Spinal cord (tissue), 10 donors: Measurements from ENCODE around the gene LIPT1. TPM values are rescaled to one million over a fixed set of nuclear protein-coding genes. Genes with fewer than 3 reads are reported as not detected.

Experiments
- DNase-seq, 6 donors: peaks; one replicate each; pipeline versions ENCODE4 v3.0.0 to v3.0.0-alpha.2; 2013 to 2015; ENCODE audit warnings: low spot score in 6 of 6, low read depth in 4 of 6
- H3K27ac ChIP-seq: one replicate; pipeline ENCODE4 v1.5.1; 2013; ENCODE audit warnings: low read depth, low read length, control low read depth
- H3K27me3 ChIP-seq: one replicate; pipeline ENCODE4 v1.6.1; 2013; ENCODE audit warnings: low read length; ENCODE audit not compliant: control insufficient read depth, insufficient read depth
- H3K36me3 ChIP-seq: one replicate; pipeline ENCODE4 v1.6.1; 2013; ENCODE audit warnings: low read length; ENCODE audit not compliant: control insufficient read depth, insufficient read depth
- H3K4me1 ChIP-seq: one replicate; pipeline ENCODE4 v1.6.1; 2013; ENCODE audit warnings: low read length; ENCODE audit not compliant: control insufficient read depth, insufficient read depth
- H3K4me3 ChIP-seq: one replicate; pipeline ENCODE4 v1.5.1; 2013; ENCODE audit warnings: low read depth, low read length, control low read depth
- H3K9me3 ChIP-seq: one replicate; pipeline ENCODE4 v1.6.1; 2013; ENCODE audit warnings: low read length; ENCODE audit not compliant: control insufficient read depth, insufficient read depth
- WGBS: methylation state at CpG from one replicate; pipeline ENCODE4 v1.1.5; 2013; ENCODE audit warnings: missing lambda C conversion rate; ENCODE audit not compliant: insufficient coverage; 5-methylcytosine and 5-hydroxymethylcytosine counted together
- polyA plus RNA-seq, 2 donors: library from polyadenylated mRNA; unstranded; fragments of 120-200 nt; gene quantifications; one replicate each; pipeline ENCODE4 v1.2.1, GENCODE V29; 2013; ENCODE audit not compliant: insufficient read length in 2 of 2
- total RNA-seq, 2 donors: library from RNA; depleted of rRNA in 1 of 2; stranded (reverse); fragments of 120-200 nt in 1 of 2; fragments of >200 nt in 1 of 2; gene quantifications; one replicate each; pipeline versions ENCODE4 v1.2.3 to v1.2.4, GENCODE V29; 2013 to 2014
- donor health status: healthy.

LIPT1 gene
- total and polyA plus RNA-seq, 4 donors, result 7.5 to 11.8 (median 10.2) TPM

GRCh38 chr2:99140860-99141109 lies 14.0 kb upstream of the LIPT1 start:
- Histone ChIP-seq H3K9me3 (no peaks in the 10 kb centered on the region), H3K27me3 (no peaks in the 10 kb centered on the region), H3K27ac (peak overlapping the region; percentile 81), H3K4me1 (peaks cover 6% of the 10 kb centered on the region), H3K4me3 (peak overlapping the region; percentile 91), H3K36me3 (peaks cover 2% of the 10 kb centered on the region)
- peak in 2 of 6 donors; percentile 21 to 33 for DNase-seq
- WGBS, result 0% methylated on average over 21 of the region's 21 CpGs

- H3K4me3 ChIP-seq, result peak within 1 kb of the TSS; percentile 91
Observed at GRCh38 chr2:99141110-99142108, 13.4 kb upstream of the LIPT1 start, which contains the start of gene C2orf15. Gene C2orf15 (plus strand): TSS chr2:99141707. CDS start chr2:99150559, 8,852 bp downstream.

GRCh38 chr2:99150706-99151105 lies 4.1 kb upstream of the LIPT1 start:
- no peak overlapping the region for H3K27ac ChIP-seq
- no CpG with 5 or more reads among the region's 1 CpG for WGBS
- H3K27me3 ChIP-seq, result no peaks in the 10 kb centered on the region
- H3K4me3 ChIP-seq, result no peak overlapping the region
- DNase-seq, result no peak
- H3K36me3 ChIP-seq, result no peaks in the 10 kb centered on the region
- no peaks in the 10 kb centered on the region for H3K9me3 ChIP-seq
- peaks cover 6% of the 10 kb centered on the region for H3K4me1 ChIP-seq

More at GRCh38 chr2:99141110-99142108, 13.4 kb upstream of the LIPT1 start, which contains the start of gene C2orf15:
- under 1% methylated on average over 84 of the region's 84 CpGs for WGBS
- Histone ChIP-seq H3K27ac (peak within 1 kb of the TSS; percentile 81), H3K36me3 (peaks cover 2% of the 10 kb centered on the region), H3K9me3 (no peaks in the 10 kb centered on the region), H3K4me1 (peaks cover 6% of the 10 kb centered on the region), H3K27me3 (no peaks in the 10 kb centered on the region)
- peak; percentile 78 to 99 (median 88) for DNase-seq

- WGBS, result 94% methylated on average over 6 of the region's 7 CpGs
- Histone ChIP-seq H3K36me3 (no peaks in the 10 kb centered on the region), H3K9me3 (no peaks in the 10 kb centered on the region), H3K4me1 (peaks cover 6% of the 10 kb centered on the region), H3K4me3 (no peak overlapping the region), H3K27ac (no peak overlapping the region), H3K27me3 (no peaks in the 10 kb centered on the region)
- no peak for DNase-seq
Observed at GRCh38 chr2:99152199-99152895, 2.4 kb upstream of the LIPT1 start.

- Histone ChIP-seq H3K4me1 (peaks cover 6% of the 10 kb centered on the region), H3K27ac (peak overlapping the region; percentile 81), H3K9me3 (no peaks in the 10 kb centered on the region), H3K36me3 (peaks cover 4% of the 10 kb centered on the region), H3K4me3 (peak overlapping the region; percentile 88), H3K27me3 (no peaks in the 10 kb centered on the region)
- WGBS, result 59% methylated on average over 9 of the region's 12 CpGs
- no peak for DNase-seq
Observed at GRCh38 chr2:99153921-99154604, 704 bp upstream of the LIPT1 start.

- DNase-seq, result no peak
- no peaks in the 10 kb centered on the region for H3K27me3 ChIP-seq
- peaks cover 6% of the 10 kb centered on the region for H3K36me3 ChIP-seq
- H3K27ac ChIP-seq, result no peak overlapping the region
- H3K4me1 ChIP-seq, result peaks cover 6% of the 10 kb centered on the region
- H3K4me3 ChIP-seq, result no peak overlapping the region
- H3K9me3 ChIP-seq, result no peaks in the 10 kb centered on the region
- WGBS, result 80% methylated on average over 1 of the region's 1 CpG
Observed at GRCh38 chr2:99156891-99157290, 2.1 kb downstream of the LIPT1 start.

GRCh38 chr2:99158599-99158998 lies 3.8 kb downstream of the LIPT1 start:
- no CpG with 5 or more reads among the region's 5 CpGs for WGBS
- Histone ChIP-seq H3K4me3 (no peak overlapping the region), H3K36me3 (peaks cover 6% of the 10 kb centered on the region), H3K27me3 (no peaks in the 10 kb centered on the region), H3K4me1 (peaks cover 6% of the 10 kb centered on the region), H3K9me3 (no peaks in the 10 kb centered on the region), H3K27ac (no peak overlapping the region)
- DNase-seq, result no peak

GRCh38 chr2:99159594-99159993 lies 4.8 kb downstream of the LIPT1 start:
- no peak for DNase-seq
- H3K9me3 ChIP-seq, result no peaks in the 10 kb centered on the region
- WGBS, result 80% methylated on average over 1 of the region's 4 CpGs
- peaks cover 6% of the 10 kb centered on the region for H3K36me3 ChIP-seq
- no peaks in the 10 kb centered on the region for H3K27me3 ChIP-seq
- no peaks in the 10 kb centered on the region for H3K4me1 ChIP-seq
- H3K27ac ChIP-seq, result no peak overlapping the region
- no peak overlapping the region for H3K4me3 ChIP-seq

GRCh38 chr2:99166218-99166617 lies 11.5 kb downstream of the LIPT1 start:
- Histone ChIP-seq H3K9me3 (no peaks in the 10 kb centered on the region), H3K4me1 (no peaks in the 10 kb centered on the region), H3K4me3 (no peak overlapping the region), H3K36me3 (peaks cover 6% of the 10 kb centered on the region), H3K27ac (no peak overlapping the region), H3K27me3 (no peaks in the 10 kb centered on the region)
- 100% methylated on average over 2 of the region's 5 CpGs for WGBS
- no peak for DNase-seq
